GM06990 (cell line): ENCODE measurements around the gene SERPINE2.

ENCODE experiments used
- DNase-seq: peaks from one replicate; pipeline ENCODE4 v3.0.0-alpha.2; 2011; ENCODE audit not compliant: insufficient read length; ENCODE audit errors: extremely low read depth
- H3K27me3 ChIP-seq: replicated peaks from 2 replicates; pipeline ENCODE4 v1.6.0; 2011; ENCODE audit warnings: low read length; ENCODE audit not compliant: control insufficient read depth, insufficient read depth
- H3K36me3 ChIP-seq: 2 replicates; pipeline ENCODE4 v1.5.1; 2011; ENCODE audit warnings: low read length; ENCODE audit not compliant: control insufficient read depth, insufficient read depth
- H3K4me3 ChIP-seq: replicated peaks from 2 replicates; pipeline ENCODE4 v1.5.1; 2011; ENCODE audit warnings: low read depth, mild to moderate bottlenecking, control low read depth, low read length
- TF ChIP-seq, protein P1 (sequence below): IDR thresholded peaks from 2 replicates; pipeline ENCODE4 v1.5.1; 2011; ENCODE audit warnings: low read length, control low read depth, mild to moderate bottlenecking, inconsistent platforms; ENCODE audit not compliant: insufficient read depth, poor library complexity, severe bottlenecking

The SERPINE2 gene

DNA sequence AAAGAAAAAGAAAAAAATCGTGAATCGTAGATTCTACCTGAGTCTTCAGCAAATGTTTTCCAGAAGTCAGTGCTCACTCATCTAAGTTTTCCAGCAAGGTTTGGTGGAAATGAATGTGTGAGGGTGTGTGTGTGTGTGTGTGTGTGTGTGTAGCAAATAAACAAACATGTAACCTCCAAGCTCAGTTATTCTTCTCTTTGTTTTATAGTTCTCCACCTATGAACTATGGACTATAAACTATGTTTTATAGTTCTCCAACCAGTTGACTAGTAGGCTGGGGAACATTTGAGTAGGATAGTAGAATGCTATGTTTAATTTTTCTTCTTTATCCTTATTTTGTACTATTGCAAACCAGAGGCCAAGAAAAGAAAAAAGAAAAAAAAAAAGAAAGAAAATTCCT lies 44.6 kb upstream of the SERPINE2 start:
- TF ChIP-seq, protein P1, sequence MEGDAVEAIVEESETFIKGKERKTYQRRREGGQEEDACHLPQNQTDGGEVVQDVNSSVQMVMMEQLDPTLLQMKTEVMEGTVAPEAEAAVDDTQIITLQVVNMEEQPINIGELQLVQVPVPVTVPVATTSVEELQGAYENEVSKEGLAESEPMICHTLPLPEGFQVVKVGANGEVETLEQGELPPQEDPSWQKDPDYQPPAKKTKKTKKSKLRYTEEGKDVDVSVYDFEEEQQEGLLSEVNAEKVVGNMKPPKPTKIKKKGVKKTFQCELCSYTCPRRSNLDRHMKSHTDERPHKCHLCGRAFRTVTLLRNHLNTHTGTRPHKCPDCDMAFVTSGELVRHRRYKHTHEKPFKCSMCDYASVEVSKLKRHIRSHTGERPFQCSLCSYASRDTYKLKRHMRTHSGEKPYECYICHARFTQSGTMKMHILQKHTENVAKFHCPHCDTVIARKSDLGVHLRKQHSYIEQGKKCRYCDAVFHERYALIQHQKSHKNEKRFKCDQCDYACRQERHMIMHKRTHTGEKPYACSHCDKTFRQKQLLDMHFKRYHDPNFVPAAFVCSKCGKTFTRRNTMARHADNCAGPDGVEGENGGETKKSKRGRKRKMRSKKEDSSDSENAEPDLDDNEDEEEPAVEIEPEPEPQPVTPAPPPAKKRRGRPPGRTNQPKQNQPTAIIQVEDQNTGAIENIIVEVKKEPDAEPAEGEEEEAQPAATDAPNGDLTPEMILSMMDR: no peak
- Histone ChIP-seq H3K27me3 (no peaks in the 10 kb centered on the region), H3K4me3 (no peak overlapping the region), H3K36me3 (no peaks in the 10 kb centered on the region)
- DNase-seq: no peak

DNA sequence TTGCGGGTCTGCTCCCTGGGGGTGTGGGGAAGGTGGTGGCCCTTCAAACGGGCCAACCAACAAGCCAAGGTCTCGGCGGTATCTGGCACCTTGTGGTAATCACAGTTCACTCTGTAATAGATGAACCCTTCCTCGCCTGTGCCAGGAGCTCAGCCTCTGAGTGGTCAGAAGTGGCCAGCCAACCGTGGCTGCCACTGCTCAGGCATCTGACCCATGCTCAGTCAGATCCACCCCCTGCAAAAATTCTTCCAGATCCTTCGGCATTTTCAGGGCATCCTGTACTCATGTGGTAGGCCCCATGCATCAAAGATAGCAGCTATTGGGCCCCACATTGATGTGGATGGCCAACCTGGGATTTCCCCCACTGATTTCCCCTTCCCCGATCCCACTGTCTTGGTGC lies 39.6 kb upstream of the SERPINE2 start:
- no peaks in the 10 kb centered on the region for H3K27me3 ChIP-seq
- TF ChIP-seq, protein P1: no peak
- H3K36me3 ChIP-seq: no peaks in the 10 kb centered on the region
- no peak overlapping the region for H3K4me3 ChIP-seq
- no peak for DNase-seq

DNA sequence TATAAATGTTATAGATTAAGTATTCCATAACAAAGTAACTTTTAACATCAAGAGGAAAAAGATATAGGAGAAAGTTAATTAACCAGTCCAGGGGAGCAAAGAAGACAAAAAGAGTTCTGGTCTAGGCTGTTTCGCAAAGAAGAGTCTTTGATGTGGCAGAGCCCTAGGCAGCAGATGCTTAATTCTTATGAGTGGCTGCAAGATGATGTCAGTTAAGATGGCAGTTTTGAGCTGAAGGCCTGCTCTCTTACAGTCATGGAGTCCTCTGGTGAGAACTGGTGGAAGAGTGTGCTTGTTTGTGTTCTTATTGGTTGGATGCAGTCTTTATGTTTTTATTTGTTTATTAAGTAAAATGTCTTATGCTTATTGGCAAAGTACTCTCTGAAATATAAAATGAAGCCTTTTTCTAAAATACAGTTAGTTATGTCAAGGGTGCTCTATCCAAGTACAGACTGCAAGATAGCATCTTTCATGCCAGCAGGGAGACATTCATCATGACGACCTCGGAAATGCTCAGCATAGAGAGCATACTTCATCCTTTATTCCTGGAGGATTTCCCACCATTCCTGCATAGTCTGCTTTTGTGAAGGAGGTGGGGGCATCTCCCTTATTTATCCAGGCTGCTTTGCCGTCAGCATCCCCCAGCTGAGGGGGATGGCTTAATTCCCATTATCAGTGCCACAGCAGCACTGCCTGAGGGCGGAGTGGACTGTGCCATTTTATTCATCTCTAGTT lies 38.9 kb upstream of the SERPINE2 start:
- no peaks in the 10 kb centered on the region for H3K27me3 ChIP-seq
- no peak for DNase-seq
- H3K4me3 ChIP-seq: no peak overlapping the region
- no peaks in the 10 kb centered on the region for H3K36me3 ChIP-seq
- TF ChIP-seq, protein P1: no peak

DNA sequence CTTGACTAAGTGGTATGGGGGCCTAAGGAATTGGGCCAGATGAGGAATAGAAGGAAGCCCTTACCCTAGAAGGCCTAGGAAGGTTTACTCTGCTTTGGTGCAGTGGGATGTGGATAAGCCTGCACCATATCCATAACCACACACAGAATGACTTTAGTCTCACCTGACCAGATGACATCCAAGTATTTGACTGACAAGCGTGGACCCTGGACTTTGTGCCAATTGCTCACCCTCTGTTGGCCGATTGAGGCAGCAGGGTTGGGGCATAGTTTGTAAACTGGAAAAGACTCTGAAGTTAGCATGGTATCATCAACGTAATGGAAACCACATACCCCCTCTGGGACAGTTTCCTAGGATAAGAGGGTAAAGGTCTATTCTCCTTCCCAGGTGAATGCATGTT lies 36.5 kb upstream of the SERPINE2 start:
- DNase-seq: no peak
- TF ChIP-seq, protein P1: no peak
- Histone ChIP-seq H3K36me3 (no peaks in the 10 kb centered on the region), H3K4me3 (no peak overlapping the region), H3K27me3 (no peaks in the 10 kb centered on the region; the same call in 1 of the 2 replicates)

DNA sequence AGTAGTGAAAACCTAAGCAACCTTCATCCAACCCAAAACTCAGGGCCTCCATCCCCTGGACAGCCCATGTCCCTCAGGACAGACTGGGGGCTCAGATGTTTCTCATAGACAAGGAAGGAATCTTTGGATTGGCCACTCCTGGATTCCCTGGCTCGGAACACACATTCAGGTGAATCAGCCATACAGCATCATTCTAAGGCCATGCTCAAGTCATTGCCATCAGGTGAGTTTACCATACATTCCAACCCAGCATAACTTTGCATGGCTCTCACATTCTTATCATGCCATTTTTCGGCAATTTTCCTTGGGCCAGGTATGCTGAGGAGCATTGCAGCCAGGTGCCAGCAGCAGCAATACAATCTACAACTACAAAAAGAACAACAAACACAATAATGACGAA lies 34.6 kb upstream of the SERPINE2 start:
- Histone ChIP-seq H3K27me3 (no peaks in the 10 kb centered on the region; the same call in none of the 2 replicates), H3K4me3 (no peak overlapping the region), H3K36me3 (no peaks in the 10 kb centered on the region)
- no peak for DNase-seq
- TF ChIP-seq, protein P1: no peak
